HS-5 (cell line): ENCODE results near the gene ALDH3A1.
"Not testable (repeated sequence)": the region's sequence is repeated elsewhere in the genome, so short reads cannot be mapped to it uniquely, and the experiment has no call there.

Experiments used
- DNase-seq: peaks from one replicate; pipeline ENCODE4 v3.0.0-alpha.2; 2012; ENCODE audit warnings: low read depth

ALDH3A1 gene

DNA sequence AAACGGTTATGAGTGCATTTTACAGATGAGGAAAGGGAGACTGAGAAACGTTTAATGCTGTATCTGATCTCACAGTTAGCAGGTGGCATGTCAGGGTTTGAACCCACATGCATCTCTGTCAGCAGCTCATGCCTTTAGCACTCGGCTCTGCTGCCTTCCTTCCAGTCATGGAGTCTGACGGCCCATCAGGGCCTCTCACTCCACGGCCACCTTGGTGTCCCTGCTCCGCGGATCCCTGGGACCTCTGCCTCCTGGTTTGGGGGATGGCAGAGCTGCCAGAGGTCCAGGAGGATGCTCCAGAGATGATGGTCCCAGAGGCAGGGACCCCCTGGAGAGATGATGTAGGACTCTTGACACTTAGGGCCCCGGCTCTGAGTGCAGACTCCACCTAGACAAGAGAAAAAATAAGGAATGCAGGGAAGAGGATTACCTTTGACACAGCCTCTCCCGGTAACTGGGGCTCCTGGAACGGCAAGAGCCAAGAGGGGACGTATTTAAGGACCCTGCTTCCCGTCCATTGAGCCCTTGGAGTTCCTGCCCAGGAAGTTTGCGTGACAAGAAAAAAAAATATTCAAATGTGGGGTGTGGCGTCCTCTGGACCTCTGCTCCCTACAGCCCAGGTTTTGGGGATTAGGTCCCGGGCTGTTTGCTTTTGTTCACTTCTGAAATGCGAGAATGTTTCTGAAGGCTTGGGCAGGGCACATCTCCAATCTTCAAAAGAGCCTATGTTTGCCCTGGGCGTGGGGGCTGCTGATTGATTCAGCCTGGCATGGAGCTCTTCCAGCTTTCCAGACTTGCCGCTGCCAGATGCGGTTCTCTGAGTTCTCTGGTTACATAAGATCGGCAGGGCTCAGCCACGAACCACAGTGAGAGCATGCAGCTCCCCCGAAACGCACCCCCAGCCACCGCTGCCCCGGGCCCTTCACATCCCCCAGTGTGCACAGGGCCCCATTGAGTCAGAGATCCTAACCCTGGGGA is at the start of gene ALDH3A1:
Gene ALDH3A1, minus strand, starts transcription at position 470 of the 978 bp plus-strand sequence. CDS start 3,169 bp downstream, outside the sequence.
- no peak for DNase-seq

DNA sequence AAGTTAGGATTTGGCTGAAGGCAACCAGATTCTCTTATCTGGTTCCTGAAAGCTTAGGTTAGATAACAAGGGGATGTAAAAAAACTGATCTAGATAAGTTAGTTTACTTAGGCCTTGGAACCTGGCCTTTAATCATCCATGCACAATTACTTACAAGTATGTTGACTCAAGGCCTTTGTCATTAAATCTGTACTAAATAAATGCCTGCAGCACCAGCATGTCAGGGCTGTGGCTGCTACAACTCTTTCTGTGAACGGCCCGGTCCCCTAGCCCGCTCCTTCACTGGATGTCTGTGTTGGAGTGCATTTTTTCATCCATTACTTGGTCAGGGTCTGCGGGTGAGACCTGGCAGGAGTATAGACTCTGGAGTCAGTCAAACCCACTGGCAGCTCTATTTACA is 48.4 kb upstream of the ALDH3A1 start:
- no peak for DNase-seq

DNA sequence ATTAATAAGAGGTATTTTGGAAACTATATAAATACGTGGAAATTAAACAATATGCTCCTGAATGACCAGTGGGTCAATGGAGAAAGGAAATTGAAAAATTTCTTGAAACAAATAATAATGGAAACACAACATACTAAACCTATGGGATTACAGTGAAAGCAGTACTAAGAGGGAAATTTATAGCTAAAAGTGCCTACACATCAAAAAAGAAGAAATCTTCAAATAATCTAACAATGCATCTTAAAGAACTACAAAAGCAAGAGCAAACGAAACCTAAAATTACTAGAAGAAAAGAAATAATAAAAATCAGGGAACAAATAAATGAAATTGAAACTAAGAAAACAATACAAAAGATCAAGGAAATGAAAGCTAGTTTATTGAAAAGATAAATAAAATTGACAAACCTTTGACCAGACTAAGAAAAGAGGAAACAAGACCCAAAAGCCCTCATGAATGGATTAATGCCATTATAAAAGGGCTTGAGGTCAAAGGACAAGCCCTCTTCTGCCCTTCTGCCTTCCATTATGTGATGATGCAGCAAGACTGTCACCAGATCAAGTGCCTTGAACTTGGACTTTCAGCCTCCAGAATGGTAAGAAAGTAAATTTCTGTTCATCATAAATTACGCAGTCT is 43.9 kb upstream of the ALDH3A1 start:
- DNase-seq, result no peak

DNA sequence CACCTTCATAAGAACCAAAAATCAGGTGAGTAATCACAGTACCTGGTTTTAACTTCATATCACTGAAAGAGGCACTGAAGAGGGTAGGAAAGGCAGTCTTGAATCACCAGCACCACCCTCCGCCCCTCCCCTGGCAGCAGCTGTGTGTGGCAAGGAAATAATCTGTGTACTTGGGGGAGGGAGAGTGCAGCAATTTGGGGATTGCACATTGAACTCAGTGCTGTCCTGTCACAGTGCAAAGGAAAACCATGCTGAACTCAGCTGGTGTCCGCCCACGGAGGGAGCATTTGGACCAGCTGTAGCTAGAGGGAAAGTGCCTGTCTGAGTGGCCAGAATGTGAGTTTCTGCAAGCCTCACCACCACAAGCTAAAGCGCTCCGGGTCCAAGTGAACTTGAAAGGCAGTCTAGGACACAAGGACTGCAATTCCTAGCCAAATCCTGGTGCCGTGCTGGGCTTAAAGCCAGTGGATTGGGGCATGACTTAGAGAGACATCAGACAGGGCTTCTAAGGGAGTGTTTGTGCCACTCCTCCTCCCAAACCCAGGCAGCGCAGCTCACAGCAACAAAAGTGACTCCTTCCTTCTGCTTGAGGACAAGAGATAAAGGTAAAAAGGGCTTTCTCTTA is 39.7 kb upstream of the ALDH3A1 start:
- no peak for DNase-seq

GRCh38 chr17:19785854-19786253 is 37.8 kb upstream of the ALDH3A1 start:
- no peak for DNase-seq

DNA sequence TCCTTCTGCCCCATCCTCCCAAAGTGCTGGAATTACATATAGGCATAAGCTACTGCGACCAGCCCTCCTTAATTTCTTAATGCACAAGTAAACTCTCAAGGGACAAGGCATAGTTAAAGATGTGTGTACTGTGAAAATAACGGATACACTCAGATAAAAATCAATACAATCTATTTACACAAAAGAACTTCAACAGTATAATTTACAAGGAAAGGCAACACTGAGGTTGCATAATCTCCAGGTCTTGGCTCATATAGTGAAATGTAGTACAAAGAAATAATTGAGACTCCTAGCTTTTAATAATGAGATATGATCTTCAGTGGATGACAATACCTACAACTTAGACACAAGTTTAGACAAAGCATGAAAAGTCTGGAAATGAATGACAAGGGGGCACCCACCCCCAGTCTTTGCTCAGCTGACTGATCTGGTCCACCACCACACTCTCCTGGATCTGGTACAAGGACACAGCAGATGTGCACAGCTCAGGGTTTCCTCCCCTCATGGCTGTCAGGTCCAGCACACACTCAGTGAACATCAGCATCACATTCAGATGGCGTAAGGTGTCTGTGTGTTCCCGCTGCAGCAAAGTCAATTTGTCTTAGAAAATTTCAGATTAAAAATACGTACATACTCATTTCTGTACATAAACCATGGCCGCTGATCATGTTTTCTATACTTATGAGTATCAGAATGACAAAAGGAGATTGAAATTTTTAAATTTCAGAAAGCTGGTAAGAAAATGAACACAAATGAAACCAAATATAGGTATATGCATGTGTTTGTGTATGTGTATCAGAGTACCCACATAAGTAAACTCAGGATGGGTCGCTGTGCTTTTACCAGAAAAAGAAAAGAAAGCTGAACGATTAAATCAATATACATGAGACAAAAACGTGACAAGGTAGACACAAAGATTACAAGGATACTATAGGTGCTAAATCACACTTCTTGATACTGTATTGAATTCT is 33.7 kb upstream of the ALDH3A1 start:
- no peak for DNase-seq

GRCh38 chr17:19780846-19781245 is 32.7 kb upstream of the ALDH3A1 start:
- DNase-seq, result no peak

DNA sequence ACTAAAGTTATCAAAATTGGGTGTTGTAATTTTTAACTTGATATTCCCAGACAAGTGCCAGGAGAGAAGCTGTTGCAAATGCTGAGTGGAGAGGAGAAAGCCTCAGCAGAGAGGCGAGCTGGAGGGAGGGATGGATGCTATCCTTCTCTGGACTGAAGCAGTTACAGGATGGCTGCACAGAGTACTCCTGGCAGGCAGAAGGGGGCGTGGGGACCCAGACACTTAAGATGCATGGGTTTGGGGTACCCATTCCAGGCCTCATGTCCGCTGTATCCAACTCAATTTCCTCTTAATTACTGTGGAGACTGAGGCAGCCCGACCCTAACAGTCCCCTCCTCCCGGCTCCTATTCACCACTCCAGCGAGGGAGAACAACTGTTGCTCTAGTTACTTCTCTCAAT is 25.4 kb upstream of the ALDH3A1 start:
- DNase-seq, result no peak

- no peak for DNase-seq
Measured at GRCh38 chr17:19771971-19772630, 24.0 kb upstream of the ALDH3A1 start.

DNA sequence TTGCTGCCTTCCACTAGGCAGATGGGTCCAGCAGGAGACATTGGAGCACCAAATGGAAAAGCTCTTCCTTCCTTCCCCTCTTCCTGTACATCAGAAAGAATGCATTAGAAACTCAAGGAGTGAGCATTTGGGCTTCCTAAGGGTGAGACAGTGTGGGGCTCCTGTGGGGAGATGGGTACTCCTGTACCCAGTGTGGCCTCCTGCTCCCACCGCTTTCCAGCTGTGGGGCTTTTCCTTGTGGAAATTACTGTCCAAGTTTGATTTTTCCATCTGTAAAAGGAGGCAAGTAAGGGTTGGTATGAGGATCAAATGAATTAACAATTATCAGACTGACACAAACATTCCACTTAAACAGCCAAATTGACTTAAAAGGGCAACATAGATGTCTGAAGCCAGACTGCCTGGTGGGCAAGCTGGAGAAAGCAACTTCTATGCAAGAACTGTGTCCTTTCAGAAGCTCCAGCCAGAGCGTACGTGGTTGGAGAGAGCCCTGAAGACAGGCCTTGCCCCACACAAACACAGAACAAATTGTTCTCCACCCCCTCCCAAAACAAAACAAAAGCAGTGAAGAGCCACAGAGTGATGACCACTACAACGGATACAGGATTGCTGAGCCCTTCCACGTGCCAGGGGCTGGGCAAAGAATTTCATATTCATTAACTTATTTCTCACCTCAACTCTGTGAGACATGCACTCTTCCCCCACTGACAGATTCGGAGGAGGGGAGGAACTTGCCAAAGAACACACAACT is 23.1 kb upstream of the ALDH3A1 start:
- DNase-seq, result no peak

GRCh38 chr17:19769946-19770652 is 22.0 kb upstream of the ALDH3A1 start:
- DNase-seq, result peak; percentile 70

- no peak for DNase-seq
Measured at GRCh38 chr17:19768046-19768782, 20.1 kb upstream of the ALDH3A1 start.

DNA sequence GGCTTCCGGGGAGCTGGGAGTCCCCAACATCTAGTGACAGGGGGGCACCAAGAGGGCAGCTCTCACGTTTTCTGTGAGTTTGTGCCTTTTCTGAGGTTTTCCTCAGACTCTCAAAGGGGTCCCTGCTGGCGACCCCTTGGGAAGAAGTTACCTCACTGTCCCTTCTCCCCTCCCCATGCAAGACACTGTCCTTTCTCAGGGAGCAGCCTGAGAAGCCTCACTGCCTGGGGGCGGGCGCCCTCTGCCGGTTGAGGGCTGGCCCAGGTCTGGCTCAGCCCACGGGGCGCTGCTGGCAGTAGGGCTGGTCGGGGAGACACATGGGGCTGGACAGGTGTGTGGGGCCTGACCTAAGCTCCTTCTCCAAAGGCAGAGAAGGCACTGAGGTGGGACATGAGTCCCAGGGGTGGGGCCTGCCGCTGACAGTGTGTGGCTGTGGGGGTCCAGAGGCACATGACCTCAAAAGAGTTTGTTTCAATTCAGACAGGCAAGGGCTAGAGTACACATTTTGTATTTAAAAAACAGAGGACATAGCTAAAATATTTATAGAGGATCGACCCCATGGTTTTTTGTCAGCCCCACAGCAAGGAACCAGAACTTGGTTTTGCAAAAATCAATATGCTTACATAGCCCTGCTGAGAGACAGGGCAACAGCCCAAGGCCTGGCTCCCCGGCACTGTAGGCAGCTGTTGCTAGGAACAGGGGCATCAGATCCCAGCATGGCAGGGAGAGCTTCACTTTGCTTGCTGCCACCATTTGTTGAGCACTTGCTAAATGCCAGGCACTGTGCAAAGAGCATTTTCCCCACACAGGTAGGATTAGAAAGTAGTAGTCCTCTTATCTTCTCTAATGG is 18.5 kb upstream of the ALDH3A1 start:
- no peak for DNase-seq

- no peak for DNase-seq
Measured at GRCh38 chr17:19766016-19766415, 17.9 kb upstream of the ALDH3A1 start.

DNA sequence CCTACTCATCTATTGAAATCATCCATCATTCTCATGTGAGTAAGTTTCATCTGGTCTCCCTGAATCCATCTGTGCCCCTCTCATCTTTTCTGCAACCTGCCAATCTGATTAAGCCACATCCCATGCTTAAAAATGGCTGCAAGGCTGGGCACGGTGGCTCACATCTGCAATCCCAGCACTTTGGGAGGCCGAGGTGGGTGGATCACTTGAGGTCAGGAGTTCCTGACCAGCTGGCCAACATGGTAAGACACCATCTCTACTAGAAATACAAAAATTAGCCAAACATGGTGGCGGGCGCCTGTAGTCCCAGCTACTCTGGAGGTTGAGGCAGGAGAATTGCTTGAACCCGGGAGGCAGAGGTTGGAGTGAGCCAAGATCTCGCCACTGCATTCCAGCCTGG is 15.9 kb upstream of the ALDH3A1 start:
- not testable (repeated sequence) for DNase-seq

GRCh38 chr17:19763416-19763815 is 15.3 kb upstream of the ALDH3A1 start:
- DNase-seq, result no peak

DNA sequence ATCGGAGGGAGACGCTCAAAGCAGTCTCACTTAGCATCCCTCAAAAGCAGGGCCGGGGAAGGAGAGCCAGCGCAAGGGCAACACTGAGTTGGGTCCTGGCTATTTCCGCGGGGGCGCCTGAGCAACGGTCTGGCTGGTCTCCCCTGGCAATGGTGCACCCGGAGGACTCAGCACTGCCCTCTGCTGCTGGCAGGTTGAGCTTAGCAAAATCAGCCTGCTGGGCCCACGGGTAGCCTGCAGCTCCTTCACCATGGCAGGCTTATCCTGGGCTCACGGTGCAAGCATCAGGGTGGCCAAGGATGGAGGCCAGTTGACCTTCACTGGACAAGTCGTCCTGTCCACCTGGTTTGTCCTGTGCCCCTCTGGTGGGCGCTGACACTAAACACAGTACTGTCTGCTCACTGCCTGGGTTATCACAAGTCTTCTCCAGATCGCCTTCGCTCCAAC is 14.4 kb upstream of the ALDH3A1 start:
- DNase-seq, result no peak

GRCh38 chr17:19760746-19761145 is 12.6 kb upstream of the ALDH3A1 start:
- no peak for DNase-seq
